IMR-90 (cell line): ENCODE results near the gene PDZD2. TPM values are rescaled to one million over a fixed set of nuclear protein-coding genes. Genes with fewer than 3 reads are reported as not detected.

Experiments
- ATAC-seq: fragments of 200-7000 bp; cut with Tn5 transposase; 2 replicates; pipeline ENCODE4 v1.9.1; 2020; ENCODE audit warnings: low read depth, mild to moderate bottlenecking, moderate library complexity
- BruUV-seq: library from RNA; stranded (reverse); fragments of 400-500 nt; replicated peaks from 2 replicates; lab custom pipeline; 2021; lab: Mats Ljungman, UMichigan
- CTCF ChIA-PET: fragments of 300-600 bp; formaldehyde crosslinking; extraction: SDS; loops from one replicate; lab custom pipeline; 2021; ENCODE audit warnings: antibody characterized with exemption; lab: Yijun Ruan, JAX
- POLR2A ChIA-PET: fragments of 300-600 bp; sonication (Branson Sonifier 250); formaldehyde crosslinking; loops from one replicate; lab custom pipeline; 2022; ENCODE audit warnings: antibody characterized with exemption; ENCODE audit not compliant: unreplicated experiment; lab: Charles Lee
- DNase-seq: peaks from one replicate; pipeline ENCODE4 v3.0.0; 2013
- H2AFZ ChIP-seq: replicated peaks from 2 replicates; pipeline ENCODE3; 2013; ENCODE audit warnings: low read length, mild to moderate bottlenecking; ENCODE audit not compliant: poor library complexity
- H2AK5ac ChIP-seq: 2 replicates; pipeline ENCODE4 v1.6.1; 2013; ENCODE audit warnings: low read depth, low read length, inconsistent platforms
- H2AK9ac ChIP-seq: replicated peaks from 2 replicates; pipeline ENCODE3; 2013; ENCODE audit warnings: mild to moderate bottlenecking, low read depth, low read length, moderate library complexity; ENCODE audit not compliant: poor library complexity
- H2BK120ac ChIP-seq: 2 replicates; pipeline ENCODE4 v1.6.1; 2013; ENCODE audit warnings: low read depth, low read length, inconsistent platforms
- H2BK15ac ChIP-seq: 3 replicates; pipeline ENCODE4 v1.6.1; 2013; ENCODE audit warnings: low read depth, low read length, inconsistent platforms
- H2BK20ac ChIP-seq: 2 replicates; pipeline ENCODE4 v1.6.1; 2013; ENCODE audit warnings: low read depth, mild to moderate bottlenecking, inconsistent platforms, low read length, moderate library complexity
- H2BK5ac ChIP-seq: 2 replicates; pipeline ENCODE4 v1.6.1; 2013; ENCODE audit warnings: mild to moderate bottlenecking, low read depth, low read length, inconsistent platforms; ENCODE audit not compliant: poor library complexity, severe bottlenecking
- H3K14ac ChIP-seq: replicated peaks from 2 replicates; pipeline ENCODE4 v1.6.1; 2013; ENCODE audit warnings: low read depth, low read length, inconsistent platforms
- H3K18ac ChIP-seq: 2 replicates; pipeline ENCODE4 v1.6.1; 2013; ENCODE audit warnings: low read depth, low read length, control low read depth
- H3K23ac ChIP-seq: 2 replicates; pipeline ENCODE4 v1.6.1; 2013; ENCODE audit warnings: low read depth, low read length, inconsistent platforms
- H3K27ac ChIP-seq: 2 replicates; pipeline ENCODE4 v1.5.1; 2013; ENCODE audit warnings: mild to moderate bottlenecking, control low read depth, low read length; ENCODE audit not compliant: insufficient read depth
- H3K27me3 ChIP-seq: 2 replicates; pipeline ENCODE4 v1.6.1; 2013; ENCODE audit warnings: low read length; ENCODE audit not compliant: control insufficient read depth, insufficient read depth
- H3K36me3 ChIP-seq: 2 replicates; pipeline ENCODE4 v1.6.1; 2013; ENCODE audit warnings: low read length, mixed read lengths; ENCODE audit not compliant: control insufficient read depth, insufficient read depth
- H3K4ac ChIP-seq: 2 replicates; pipeline ENCODE4 v1.6.1; 2013; ENCODE audit warnings: low read depth, low read length, inconsistent platforms
- H3K4me1 ChIP-seq: 2 replicates; pipeline ENCODE4 v1.6.1; 2013; ENCODE audit warnings: low read length, mixed read lengths; ENCODE audit not compliant: control insufficient read depth, insufficient read depth
- H3K4me2 ChIP-seq: 2 replicates; pipeline ENCODE4 v1.6.1; 2013; ENCODE audit warnings: low read depth, mild to moderate bottlenecking, control low read depth, low read length, moderate library complexity
- H3K4me3 ChIP-seq: 2 replicates; pipeline ENCODE4 v1.5.1; 2013; ENCODE audit warnings: low read depth, mild to moderate bottlenecking, control low read depth, low read length, moderate library complexity; ENCODE audit not compliant: insufficient read depth
- H3K56ac ChIP-seq: 2 replicates; pipeline ENCODE4 v1.6.1; 2013; ENCODE audit warnings: low read length, inconsistent platforms; ENCODE audit not compliant: insufficient read depth; ENCODE audit errors: extremely low read depth
- H3K79me1 ChIP-seq, 2 experiments: 2 replicates each; pipeline ENCODE4 v1.6.1; 2013; ENCODE audit warnings: low read length in 2 of 2, inconsistent platforms in 1 of 2, low read depth in 1 of 2
- H3K9ac ChIP-seq: 2 replicates; pipeline ENCODE4 v1.6.1; 2013; ENCODE audit warnings: low read depth, low read length, control low read depth
- H3K9me1 ChIP-seq: 2 replicates; pipeline ENCODE4 v1.6.1; 2013; ENCODE audit warnings: low read length, inconsistent platforms; ENCODE audit not compliant: insufficient read depth
- H3K9me3 ChIP-seq: 2 replicates; pipeline ENCODE4 v1.6.1; 2013; ENCODE audit warnings: low read length; ENCODE audit not compliant: control insufficient read depth, insufficient read depth
- H4K20me1 ChIP-seq: 2 replicates; pipeline ENCODE4 v1.6.1; 2013; ENCODE audit warnings: low read length, inconsistent platforms; ENCODE audit not compliant: insufficient read depth
- H4K5ac ChIP-seq: 2 replicates; pipeline ENCODE4 v1.6.1; 2013; ENCODE audit warnings: mild to moderate bottlenecking, low read depth, low read length, control low read depth
- H4K8ac ChIP-seq, 2 experiments: 2 replicates each; pipeline ENCODE4 v1.6.1; 2013; ENCODE audit warnings: low read depth in 2 of 2, low read length in 2 of 2, control low read depth in 1 of 2, inconsistent platforms in 1 of 2
- H4K91ac ChIP-seq: 2 replicates; pipeline ENCODE4 v1.6.1; 2013; ENCODE audit warnings: low read depth, low read length, inconsistent platforms; ENCODE audit not compliant: insufficient read depth
- BHLHE40 ChIP-seq: fragments of 150-350 bp; IDR thresholded peaks from 2 replicates; pipeline ENCODE4 v1.6.1; 2016; ENCODE audit warnings: mild to moderate bottlenecking, low read depth, low read length
- CHD1 ChIP-seq: IDR thresholded peaks from 2 replicates; pipeline ENCODE4 v1.6.1; 2012; ENCODE audit warnings: low read depth, low read length, improper control_type of control experiment
- CTCF ChIP-seq: conservative IDR thresholded peaks from 2 replicates; pipeline ENCODE4 v1.5.1; 2012; ENCODE audit warnings: mild to moderate bottlenecking, low read depth, low read length, improper control_type of control experiment
- MAFK ChIP-seq: IDR thresholded peaks from 2 replicates; pipeline ENCODE4 v1.6.1; 2012; ENCODE audit warnings: low read depth, low read length, improper control_type of control experiment
- MAZ ChIP-seq: IDR thresholded peaks from 2 replicates; pipeline ENCODE4 v1.6.1; 2012; ENCODE audit warnings: low read depth, mild to moderate bottlenecking, low read length, improper control_type of control experiment, moderate library complexity, borderline replicate concordance
- MXI1 ChIP-seq: IDR thresholded peaks from 2 replicates; pipeline ENCODE4 v1.6.1; 2012; ENCODE audit warnings: low read depth, mild to moderate bottlenecking, low read length, moderate library complexity, borderline replicate concordance
- NFE2L2 ChIP-seq: fragments of 150-350 bp; IDR thresholded peaks from 2 replicates; pipeline ENCODE4 v1.6.1; 2016; ENCODE audit warnings: low read depth, mild to moderate bottlenecking, low read length
- POLR2A ChIP-seq: IDR thresholded peaks from 2 replicates; pipeline ENCODE4 v1.6.1; 2012; ENCODE audit warnings: mild to moderate bottlenecking, low read depth, low read length
- RAD21 ChIP-seq: IDR thresholded peaks from 2 replicates; pipeline ENCODE4 v1.6.1; 2012; ENCODE audit warnings: low read length, improper control_type of control experiment
- RCOR1 ChIP-seq: IDR thresholded peaks from 2 replicates; pipeline ENCODE4 v1.6.1; 2012; ENCODE audit warnings: mild to moderate bottlenecking, low read length, improper control_type of control experiment; ENCODE audit not compliant: insufficient replicate concordance
- RFX5 ChIP-seq: IDR thresholded peaks from 2 replicates; pipeline ENCODE4 v1.8.0; 2012; ENCODE audit warnings: low read depth, mild to moderate bottlenecking, low read length, moderate library complexity
- SMC3 ChIP-seq: fragments of 150-350 bp; IDR thresholded peaks from 2 replicates; pipeline ENCODE4 v1.6.1; 2016; ENCODE audit warnings: low read depth, mild to moderate bottlenecking, antibody characterized with exemption, low read length, moderate library complexity
- WGBS, 2 experiments: methylation state at CpG; one replicate each; pipeline versions ENCODE4 v1.1.5 to v1.1.7; 2013; ENCODE audit warnings: missing lambda C conversion rate in 2 of 2; ENCODE audit not compliant: insufficient read length in 1 of 2; ENCODE audit errors: extremely low coverage in 2 of 2; 5-methylcytosine and 5-hydroxymethylcytosine counted together
- dilution Hi-C: fragments of 300-500 bp; cut with HindIII; formaldehyde crosslinking; loops from one replicate; pipeline ENCODE4 v1.14.3; 2018; ENCODE audit warnings: low sequenced_read_pairs; ENCODE audit not compliant: unreplicated experiment
- in situ Hi-C: fragments of 300-500 bp; cut with MboI; formaldehyde crosslinking; loops from 3 replicates; pipeline ENCODE4 v1.14.3; 2019; ENCODE audit warnings: low sequenced_read_pairs, inconsistent platforms, mixed read lengths
- intact Hi-C: fragments of 100-400 bp; cut with micrococcal nuclease; formaldehyde crosslinking; loops from 2 replicates; pipeline ENCODE4 v1.10.0; 2022
- polyA plus RNA-seq, 3 experiments: library from polyadenylated mRNA; depleted of rRNA; stranded (reverse); fragments of >200 nt; gene quantifications; 2 replicates each; pipeline ENCODE4 v1.2.3, GENCODE V29; 2012; ENCODE audit warnings: low replicate concordance in 1 of 3
- total RNA-seq: library from RNA; depleted of rRNA; stranded (reverse); fragments of >200 nt; gene quantifications from 2 replicates; pipeline ENCODE4 v1.2.3, GENCODE V29; 2012

PDZD2 gene
- total and polyA plus RNA-seq, 2 of the 4 experiments (the other 2 are of a cell fraction) = under 0.01 to 0.02 TPM

GRCh38 chr5:31763424-31763823 lies 124.5 kb downstream of the PDZD2 start:
- intact Hi-C loops = no loop called here
- no peaks in the 10 kb centered on the region for H3K9me1 ChIP-seq
- no peak overlapping the region for H4K8ac ChIP-seq
- WGBS, 2 experiments = no CpG with 5 or more reads among the region's 6 CpGs
- H2AFZ ChIP-seq = no peak overlapping the region
- no peaks in the 10 kb centered on the region for H4K20me1 ChIP-seq
- no TSS peak for BruUV-seq
- no peak overlapping the region for H2AK5ac ChIP-seq
- dilution Hi-C loops = no loop called here
- H3K9ac ChIP-seq = no peak overlapping the region
- no peak for TF ChIP-seq MXI1
- no peak for TF ChIP-seq RFX5
- TF ChIP-seq CHD1 = no peak
- TF ChIP-seq POLR2A = no peak
- TF ChIP-seq NFE2L2 = no peak
- no peak for TF ChIP-seq RCOR1
- TF ChIP-seq SMC3 = no peak
- TF ChIP-seq MAZ = no peak
- no peak for TF ChIP-seq CTCF
- TF ChIP-seq BHLHE40 = no peak
- TF ChIP-seq RAD21 = no peak
- TF ChIP-seq MAFK = no peak
- H2BK20ac ChIP-seq = no peak overlapping the region
- no peak overlapping the region for H3K4me2 ChIP-seq
- H3K4me1 ChIP-seq = no peaks in the 10 kb centered on the region
- H4K5ac ChIP-seq = no peak overlapping the region
- no peak overlapping the region for H2BK15ac ChIP-seq
- H4K91ac ChIP-seq = no peak overlapping the region
- no peak overlapping the region for H3K23ac ChIP-seq
- ChIA-PET CTCF (no interaction called here), POLR2A (no interaction called here)
- no peak overlapping the region for H3K56ac ChIP-seq
- H3K27me3 ChIP-seq = peaks cover 7% of the 10 kb centered on the region
- no peak overlapping the region for H3K27ac ChIP-seq
- no peaks in the 10 kb centered on the region for H3K79me1 ChIP-seq
- no peak overlapping the region for H3K14ac ChIP-seq
- in situ Hi-C loops = no loop called here
- H3K18ac ChIP-seq = no peak overlapping the region
- H2BK120ac ChIP-seq = no peak overlapping the region
- H3K4me3 ChIP-seq = no peak overlapping the region
- DNase-seq = no peak
- H2AK9ac ChIP-seq = no peak overlapping the region
- no peak for ATAC-seq
- no peak overlapping the region for H3K4ac ChIP-seq
- H2BK5ac ChIP-seq = no peak overlapping the region
- no peaks in the 10 kb centered on the region for H3K9me3 ChIP-seq
- no peaks in the 10 kb centered on the region for H3K36me3 ChIP-seq
